Measurements from ENCODE around the gene RBAK. TPM values are rescaled to one million over a fixed set of nuclear protein-coding genes. Genes with fewer than 3 reads are reported as not detected.

Gene RBAK
- total RNA-seq, 1 experiment from 2014 or later: 14.5 TPM

- CTCF ChIA-PET: interaction anchor here (0.6 kb wide), 1 partner anchor 1576 kb away, joined by 3 read pairs; no protein-coding TSS in a partner anchor
- peaks cover 28% of the 10 kb centered on the region for H3K36me3 Mint-ChIP-seq
Measured at GRCh38 chr7:4998910-4999309, 46.8 kb upstream of the RBAK start.

More at GRCh38 chr7:4998910-4999309, 46.8 kb upstream of the RBAK start:
- Mint-ChIP-seq H3K27me3 (ENCODE audit: low read depth) (no peaks in the 10 kb centered on the region), H3K4me1 (no peaks in the 10 kb centered on the region), H3K9me3 (no peaks in the 10 kb centered on the region), H3K4me3 (no peak overlapping the region), H3K27ac (peak overlapping the region; percentile 26)
- TF ChIP-seq ZNF532 (CRISPR knock-in tag; IDR thresholded peaks at IDR 0.05; ENCODE audit: borderline replicate concordance) (no peak), TP53 (CRISPR knock-in tag; IDR thresholded peaks at IDR 0.05) (no peak), ZNF396 (CRISPR knock-in tag; IDR thresholded peaks at IDR 0.05; ENCODE audit: borderline replicate concordance) (no peak), ATF1 (CRISPR knock-in tag; IDR thresholded peaks at IDR 0.05) (no peak), NR1H2 (CRISPR knock-in tag; IDR thresholded peaks at IDR 0.05) (no peak), RELA (CRISPR knock-in tag; IDR thresholded peaks at IDR 0.05; ENCODE audit: borderline replicate concordance) (no peak), ZNF121 (CRISPR knock-in tag; IDR thresholded peaks at IDR 0.05) (no peak), CREM (CRISPR knock-in tag; IDR thresholded peaks at IDR 0.05) (no peak), ZNF232 (CRISPR knock-in tag; IDR thresholded peaks at IDR 0.05) (no peak), CTCF (IDR thresholded peaks at IDR 0.05) (no peak), E2F1 (CRISPR knock-in tag; IDR thresholded peaks at IDR 0.05) (no peak), NFATC4 (CRISPR knock-in tag; IDR thresholded peaks at IDR 0.05) (no peak), RORB (CRISPR knock-in tag; IDR thresholded peaks at IDR 0.05) (no peak), STAT6 (CRISPR knock-in tag; conservative IDR thresholded peaks at IDR 0.05; ENCODE audit: low read depth) (no peak), ATF2 (CRISPR knock-in tag; IDR thresholded peaks at IDR 0.05; ENCODE audit: borderline replicate concordance, low read depth) (no peak), SOX15 (CRISPR knock-in tag; IDR thresholded peaks at IDR 0.05) (no peak), E2F5 (CRISPR knock-in tag; IDR thresholded peaks at IDR 0.05) (no peak)
- POLR2A ChIA-PET: no interaction called here
- DNase-seq (ENCODE audit: low spot score): no peak
- ATAC-seq: no peak
